GM21717 (cell line): Measurements from ENCODE around the gene LDLRAD4.
A peak's percentile ranks its signal among the peaks of the same experiment; 100 is the strongest.

Experiments
- ATAC-seq: cut with Tn5 transposase; IDR thresholded peaks from one replicate; pipeline ENCODE4 v1.9.1; 2021; ENCODE audit warnings: mild to moderate bottlenecking, moderate library complexity; ENCODE audit not compliant: unreplicated experiment

The LDLRAD4 gene

GRCh38 chr18:13366962-13367892 is 148.7 kb downstream of the LDLRAD4 start:
- no peak for ATAC-seq

DNA sequence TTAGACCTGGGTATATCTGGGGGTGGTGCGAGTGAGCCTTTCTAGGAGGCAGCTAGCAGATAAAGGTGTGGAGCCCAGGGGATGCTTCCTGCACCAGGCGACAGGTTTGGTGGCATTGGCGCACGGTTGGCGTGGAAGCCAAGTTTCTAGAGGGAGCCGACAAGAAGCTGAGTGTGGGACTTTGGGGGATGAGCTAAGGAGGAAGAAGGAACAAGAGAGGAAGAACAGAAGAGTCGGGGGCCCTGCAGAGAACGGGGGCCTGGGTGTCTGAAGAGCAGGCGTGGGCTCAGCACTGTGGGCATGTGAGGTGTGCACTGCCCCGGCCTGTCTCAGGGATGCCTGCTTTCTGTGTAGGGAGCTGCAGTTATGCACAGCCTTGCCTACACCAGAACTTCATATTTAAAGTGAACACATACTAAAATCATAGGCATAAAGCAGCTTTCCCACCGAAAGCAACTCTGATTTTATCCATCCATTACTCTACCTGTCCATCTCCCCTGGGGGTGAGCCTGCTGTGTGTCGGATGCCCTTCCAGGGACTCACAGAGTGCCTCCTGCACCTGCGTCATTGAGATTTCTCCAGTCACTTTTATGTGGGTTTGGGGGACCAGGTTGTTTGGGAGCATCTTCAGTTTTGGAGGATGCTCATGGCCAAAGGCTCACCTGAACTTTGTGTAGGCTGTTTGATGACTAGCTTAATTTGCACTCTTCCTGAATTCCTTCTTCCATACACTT is 149.7 kb downstream of the LDLRAD4 start:
- no peak for ATAC-seq

DNA sequence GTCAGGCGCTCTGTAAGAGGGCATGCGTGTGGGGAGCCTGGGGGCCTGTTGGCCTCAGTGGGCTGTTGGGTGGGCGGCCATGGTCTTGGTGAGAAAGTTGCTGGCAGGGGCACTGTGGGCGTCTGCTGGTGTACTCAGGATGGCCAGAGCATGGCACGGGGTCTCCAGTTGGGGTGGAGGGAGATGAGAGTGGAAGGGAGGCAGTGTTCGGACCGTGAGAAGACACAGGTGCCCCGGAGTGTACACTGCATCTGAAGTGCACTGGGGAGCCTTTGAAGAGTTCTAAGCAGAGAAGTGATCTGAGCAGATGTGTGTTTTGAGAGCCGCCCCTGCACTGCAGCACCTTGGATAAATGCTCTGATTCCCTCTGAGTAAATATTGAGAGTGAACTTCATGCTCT is 150.8 kb downstream of the LDLRAD4 start:
- no peak for ATAC-seq

DNA sequence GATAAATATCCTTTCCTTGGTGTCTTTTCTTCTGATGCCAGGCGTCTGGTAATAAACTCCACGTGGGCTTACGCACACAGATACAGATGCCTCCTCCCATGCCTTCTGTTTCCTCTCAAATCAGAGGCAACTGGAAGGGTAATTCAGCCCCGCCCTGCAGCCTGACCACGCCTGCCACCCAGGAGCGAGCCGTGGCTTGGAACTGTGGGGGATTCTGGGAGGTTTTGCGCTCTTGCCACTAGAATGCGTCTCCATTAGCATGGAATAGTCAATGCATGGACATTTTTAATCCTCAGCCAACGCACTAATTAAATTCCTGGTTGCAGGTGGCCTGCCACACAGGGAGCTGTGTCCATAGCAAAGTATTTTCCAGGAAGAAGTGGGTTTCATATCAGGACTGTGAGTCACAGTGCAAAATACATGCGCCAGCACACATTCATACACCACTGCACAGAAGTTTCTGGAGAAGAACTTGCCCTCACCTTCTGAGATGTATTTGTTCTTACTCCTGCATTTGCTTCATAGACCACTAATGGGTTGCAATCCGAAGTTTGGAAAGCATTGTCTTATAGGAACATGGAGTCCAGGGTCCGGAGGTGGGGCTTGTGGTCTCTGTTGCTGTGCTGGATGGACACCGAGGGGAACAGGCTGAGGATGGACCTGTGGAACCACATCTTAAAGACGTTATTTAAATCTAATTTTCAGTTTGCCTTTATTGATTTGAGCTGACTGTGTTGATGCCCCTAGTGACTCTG is 151.4 kb downstream of the LDLRAD4 start:
- ATAC-seq, result no peak

- no peak for ATAC-seq
Measured at GRCh38 chr18:13370995-13371625, 152.6 kb downstream of the LDLRAD4 start.

DNA sequence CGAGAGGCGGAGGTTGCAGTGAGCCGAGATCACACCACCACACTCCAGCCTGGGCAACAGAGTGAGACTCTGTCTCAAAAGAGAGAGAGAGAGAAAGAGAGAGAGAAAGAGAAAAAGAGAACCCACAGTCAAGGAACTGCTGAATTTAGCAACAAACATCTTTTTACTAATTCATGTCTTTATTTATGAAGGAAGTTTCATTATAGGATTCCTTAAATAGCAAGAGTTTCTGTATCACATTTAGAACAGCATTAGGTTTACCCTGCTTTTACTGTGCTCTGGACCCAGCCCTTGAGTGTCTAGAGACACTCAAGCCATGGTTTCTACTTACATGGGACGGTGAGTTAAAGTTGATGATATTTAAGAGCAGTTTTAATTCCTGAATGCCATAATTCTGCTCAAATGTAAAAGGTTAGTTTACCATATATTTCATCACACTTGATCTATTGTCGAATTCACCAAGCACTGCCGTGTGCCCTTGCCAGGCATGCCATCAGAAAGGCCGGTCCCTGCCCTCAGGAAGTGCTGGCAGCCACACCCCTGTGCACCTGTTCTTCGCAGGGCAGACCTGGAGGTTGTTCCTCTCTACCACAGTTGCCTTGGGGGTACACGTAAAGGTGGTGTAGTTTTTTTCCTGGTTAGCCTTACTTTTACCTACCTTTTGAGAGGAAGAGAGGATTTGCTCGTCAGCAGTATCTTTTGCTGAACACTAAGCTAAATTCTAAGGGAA is 153.3 kb downstream of the LDLRAD4 start:
- peak; percentile 44 for ATAC-seq

DNA sequence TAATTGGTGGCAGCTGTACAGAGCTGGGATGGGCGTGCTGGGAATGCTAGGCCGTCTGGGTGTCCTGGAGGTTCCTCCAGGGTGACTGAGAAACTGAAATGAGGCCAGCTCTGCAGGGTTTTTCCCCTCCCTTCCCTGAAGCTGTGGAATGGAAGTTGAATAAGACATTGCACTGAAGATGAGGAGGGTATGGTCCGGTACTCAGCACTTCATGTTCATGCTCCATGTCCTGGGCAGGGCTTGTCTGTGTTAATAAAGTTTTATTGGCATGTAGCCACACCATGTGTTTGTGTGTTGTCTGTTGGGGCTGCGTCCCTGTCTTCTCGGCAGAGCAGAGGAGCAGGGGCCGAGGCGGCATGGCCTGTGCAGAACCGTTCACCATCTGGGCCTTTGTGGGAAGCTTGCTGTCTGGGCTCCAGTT is 154.0 kb downstream of the LDLRAD4 start:
- no peak for ATAC-seq

GRCh38 chr18:13374096-13374467 is 155.5 kb downstream of the LDLRAD4 start:
- no peak for ATAC-seq

GRCh38 chr18:13374468-13375301 is 156.1 kb downstream of the LDLRAD4 start:
- no peak for ATAC-seq

DNA sequence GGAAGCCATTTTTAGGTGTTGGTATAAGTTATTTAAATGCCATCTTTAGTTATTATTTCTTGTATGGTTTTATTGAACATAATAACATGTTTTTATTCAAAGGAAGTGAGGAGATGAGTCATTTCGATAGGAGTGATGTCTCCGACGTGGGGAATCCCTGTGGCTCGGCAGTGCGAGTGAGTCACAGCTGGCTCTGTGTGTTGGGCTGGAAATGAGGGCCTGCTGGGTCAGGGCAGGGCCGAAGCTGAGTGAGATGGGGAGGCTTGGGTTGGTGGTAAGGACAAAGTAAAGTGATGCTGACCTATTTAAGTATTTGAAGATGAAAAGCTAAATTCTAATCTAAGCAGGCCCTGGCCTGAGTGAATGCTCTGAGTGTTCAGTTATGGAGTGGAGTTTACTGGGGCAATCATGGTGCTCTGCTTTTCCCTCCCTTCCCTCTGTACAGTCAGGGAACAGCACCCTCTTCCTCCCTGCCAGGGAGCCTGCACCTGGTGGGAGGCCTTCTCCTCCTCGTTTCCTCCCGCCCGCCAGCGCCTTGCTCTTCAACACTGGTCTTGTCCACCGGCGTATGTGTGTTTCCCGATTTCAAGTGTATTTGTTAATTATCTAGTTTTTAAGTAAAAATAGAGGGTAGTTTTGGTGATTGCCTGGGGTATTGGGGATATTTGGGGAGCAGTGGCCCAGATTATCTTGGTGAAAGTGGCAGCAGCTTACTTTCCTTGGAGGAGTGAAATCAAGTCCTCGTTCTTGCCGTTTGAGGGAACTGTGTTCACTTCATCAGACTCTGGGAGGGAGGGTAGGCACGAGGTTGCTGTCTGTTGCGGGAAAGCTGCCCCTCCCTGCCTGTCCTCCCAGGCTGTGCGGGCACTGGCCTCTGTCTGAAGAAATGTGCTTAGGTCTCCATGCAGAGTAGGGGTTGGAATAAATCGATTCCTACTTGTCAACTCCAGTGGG is 157.0 kb downstream of the LDLRAD4 start:
- peak; percentile 63 for ATAC-seq

DNA sequence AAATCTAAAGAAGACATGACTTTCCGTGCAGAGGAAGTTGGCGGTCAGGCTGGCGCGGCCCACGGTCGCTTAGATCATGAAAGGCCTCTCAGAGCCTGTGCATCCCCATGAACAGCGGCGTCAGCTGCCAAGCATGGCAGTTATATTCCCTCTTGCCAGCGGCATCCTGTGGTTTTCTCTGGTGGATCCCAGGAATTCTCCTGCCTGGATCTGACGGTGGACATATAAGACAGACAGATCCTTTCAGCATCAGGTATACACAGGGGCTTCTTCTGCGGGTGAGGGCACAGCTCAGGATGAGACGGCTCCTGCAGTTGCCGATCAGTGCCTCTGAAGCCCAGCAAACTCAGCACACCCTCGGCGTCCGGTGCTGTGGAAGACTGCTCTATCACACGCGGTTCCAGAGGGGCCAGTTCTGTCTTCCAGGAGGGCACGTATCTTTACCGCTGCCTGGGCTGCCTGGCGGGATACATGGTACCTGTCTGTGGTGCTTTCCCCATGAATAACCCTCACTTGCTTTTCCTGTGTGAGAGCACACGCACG is 157.8 kb downstream of the LDLRAD4 start:
- no peak for ATAC-seq

GRCh38 chr18:13376841-13377351 is 158.3 kb downstream of the LDLRAD4 start:
- ATAC-seq, result no peak

- no peak for ATAC-seq
Measured at GRCh38 chr18:13377496-13377895, 158.9 kb downstream of the LDLRAD4 start.

- no peak for ATAC-seq
Measured at GRCh38 chr18:13378150-13378549, 159.6 kb downstream of the LDLRAD4 start.

DNA sequence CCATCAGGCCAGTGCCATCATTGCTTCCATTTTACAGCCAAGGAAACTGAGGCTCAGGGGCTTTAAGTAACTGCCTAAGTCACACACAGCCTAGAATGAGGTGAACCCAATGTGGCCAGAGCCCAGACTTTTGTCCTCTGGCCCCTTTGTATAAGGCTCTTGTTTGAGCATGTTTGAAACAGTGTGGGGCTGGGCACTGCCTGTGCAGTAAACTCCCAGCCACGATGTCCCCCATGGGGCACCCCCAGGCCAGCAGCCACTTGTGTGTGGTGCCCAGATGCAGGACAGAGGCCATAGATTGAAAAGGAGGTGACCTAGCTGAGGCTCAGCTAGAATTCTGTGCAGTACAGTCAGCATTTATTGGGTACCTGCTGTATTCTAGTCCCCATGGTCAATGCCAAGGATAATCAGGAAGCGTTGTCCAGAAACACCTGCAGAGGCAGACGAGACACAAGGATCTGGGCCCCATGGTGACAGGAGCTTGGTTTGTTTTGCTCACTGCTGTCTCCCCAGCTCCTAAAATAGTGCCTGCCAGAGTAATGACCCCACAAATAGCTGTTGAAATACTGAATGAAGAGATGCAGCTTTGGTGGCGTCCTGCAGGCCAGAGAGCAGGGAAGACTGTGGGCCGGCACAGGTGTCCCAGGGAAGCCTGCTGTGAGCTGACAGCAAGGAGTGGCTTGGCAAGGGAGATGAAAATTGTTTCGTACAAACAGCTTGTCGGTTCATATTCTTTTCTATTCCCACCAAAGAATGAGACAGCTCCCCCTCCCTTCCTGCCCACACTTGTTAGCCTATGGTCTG is 160.7 kb downstream of the LDLRAD4 start:
- ATAC-seq, result no peak

- no peak for ATAC-seq
Measured at GRCh38 chr18:13379930-13380690, 161.6 kb downstream of the LDLRAD4 start.
